Measurements from ENCODE around the gene NPIPB2. TPM values are rescaled to one million over a fixed set of nuclear protein-coding genes. Genes with fewer than 3 reads are reported as not detected.
"Not testable (repeated sequence)": the region's sequence is repeated elsewhere in the genome, so short reads cannot be mapped to it uniquely, and the experiment has no call there.

NPIPB2 gene
- 6.6 and 16.4 TPM in 2 replicates for polyA plus RNA-seq (2011; rRNA removed)
- 7.5 and 11.8 TPM in 2 replicates for polyA plus RNA-seq (2012; cell fraction: cytosol; rRNA removed)
- polyA plus RNA-seq (2012; cell fraction: nucleus; rRNA removed) = 20.6 and 50.3 TPM in 2 replicates
- 2.7 to 3.6 TPM (median 3.0 TPM) in 3 replicates for polyA plus RNA-seq (2017; fragmentation: RNase III; extraction: RNeasy Plus Mini Kit Qiagen cat#74134 plus additional on column Dnase treatment)
- polyA minus RNA-seq (2011; rRNA and poly(A)+ RNA removed) = 4.7 and 7.0 TPM in 2 replicates

DNA sequence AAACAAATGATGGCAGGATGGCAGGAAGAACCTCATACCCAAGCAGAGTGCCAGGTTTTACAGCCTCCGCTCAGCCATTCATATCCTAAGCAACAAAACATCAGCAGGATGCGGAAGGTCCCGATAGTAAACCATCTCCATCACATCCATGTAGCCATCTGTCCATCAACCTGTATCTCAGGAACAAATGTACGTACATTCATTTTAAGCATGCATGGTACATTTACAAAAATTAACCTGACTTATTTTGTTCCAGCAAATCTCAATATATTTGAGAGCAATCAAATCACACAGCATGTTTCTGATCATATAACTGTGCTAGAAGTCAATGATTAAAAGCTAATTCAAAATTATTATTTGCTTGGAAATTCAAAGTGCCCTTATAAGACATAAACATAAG lies at the start of gene NPIPB2:
TSS of gene NPIPB2 (minus strand) at position 101 of the 400 bp plus-strand sequence. CDS start at position 101, 0 bp downstream.
- WGBS (ENCODE audit: missing lambda C conversion rate) = 91% methylated on average over 4 of the region's 4 CpGs

GRCh38 chr16:11990702-11991390 lies 49.0 kb upstream of the NPIPB2 start:
- H3K4me2 ChIP-seq = no peak overlapping the region
- no peak overlapping the region for H3K4me3 ChIP-seq
- no peak overlapping the region for H3K27ac ChIP-seq
- ATAC-seq (no peak), DNase-seq (ENCODE audit: low read depth in 1 of 2, low spot score in 1 of 2) (no peak), FAIRE-seq (no peak)
- H3K9me3 ChIP-seq = no peaks in the 10 kb centered on the region
- POLR2A ChIA-PET = no interaction called here
- H3K4me1 ChIP-seq = no peaks in the 10 kb centered on the region
- WGBS (ENCODE audit: missing lambda C conversion rate) = 87% methylated on average over 11 of the region's 11 CpGs
- TF ChIP-seq HDAC2 (IDR thresholded peaks at IDR 0.05) (no peak), MAFK (IDR thresholded peaks at IDR 0.05; ENCODE audit: partially characterized antibody) (no peak), EHMT2 (IDR thresholded peaks at IDR 0.05; ENCODE audit: low read depth) (no peak), RNF2 (IDR thresholded peaks at IDR 0.05; ENCODE audit: borderline replicate concordance, low read depth) (no peak), FOSB (CRISPR knock-in tag; IDR thresholded peaks at IDR 0.05) (no peak), POLR2A (IDR thresholded peaks at IDR 0.05; ENCODE audit: low read length) (no peak), EHF (CRISPR knock-in tag; IDR thresholded peaks at IDR 0.05) (no peak), ZC3H11A (IDR thresholded peaks at IDR 0.05) (no peak), HOXB5 (CRISPR knock-in tag; IDR thresholded peaks at IDR 0.05) (no peak), CTCF (IDR thresholded peaks at IDR 0.05) (no peak)
- TF ChIP-seq, protein P1, sequence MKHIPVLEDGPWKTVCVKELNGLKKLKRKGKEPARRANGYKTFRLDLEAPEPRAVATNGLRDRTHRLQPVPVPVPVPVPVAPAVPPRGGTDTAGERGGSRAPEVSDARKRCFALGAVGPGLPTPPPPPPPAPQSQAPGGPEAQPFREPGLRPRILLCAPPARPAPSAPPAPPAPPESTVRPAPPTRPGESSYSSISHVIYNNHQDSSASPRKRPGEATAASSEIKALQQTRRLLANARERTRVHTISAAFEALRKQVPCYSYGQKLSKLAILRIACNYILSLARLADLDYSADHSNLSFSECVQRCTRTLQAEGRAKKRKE (CRISPR knock-in tag; IDR thresholded peaks at IDR 0.05; ENCODE audit: low read depth) = no peak
- TF ChIP-seq, protein P2, sequence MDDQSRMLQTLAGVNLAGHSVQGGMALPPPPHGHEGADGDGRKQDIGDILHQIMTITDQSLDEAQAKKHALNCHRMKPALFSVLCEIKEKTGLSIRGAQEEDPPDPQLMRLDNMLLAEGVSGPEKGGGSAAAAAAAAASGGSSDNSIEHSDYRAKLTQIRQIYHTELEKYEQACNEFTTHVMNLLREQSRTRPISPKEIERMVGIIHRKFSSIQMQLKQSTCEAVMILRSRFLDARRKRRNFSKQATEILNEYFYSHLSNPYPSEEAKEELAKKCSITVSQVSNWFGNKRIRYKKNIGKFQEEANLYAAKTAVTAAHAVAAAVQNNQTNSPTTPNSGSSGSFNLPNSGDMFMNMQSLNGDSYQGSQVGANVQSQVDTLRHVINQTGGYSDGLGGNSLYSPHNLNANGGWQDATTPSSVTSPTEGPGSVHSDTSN (IDR thresholded peaks at IDR 0.05) = no peak
- TF ChIP-seq, protein P3, sequence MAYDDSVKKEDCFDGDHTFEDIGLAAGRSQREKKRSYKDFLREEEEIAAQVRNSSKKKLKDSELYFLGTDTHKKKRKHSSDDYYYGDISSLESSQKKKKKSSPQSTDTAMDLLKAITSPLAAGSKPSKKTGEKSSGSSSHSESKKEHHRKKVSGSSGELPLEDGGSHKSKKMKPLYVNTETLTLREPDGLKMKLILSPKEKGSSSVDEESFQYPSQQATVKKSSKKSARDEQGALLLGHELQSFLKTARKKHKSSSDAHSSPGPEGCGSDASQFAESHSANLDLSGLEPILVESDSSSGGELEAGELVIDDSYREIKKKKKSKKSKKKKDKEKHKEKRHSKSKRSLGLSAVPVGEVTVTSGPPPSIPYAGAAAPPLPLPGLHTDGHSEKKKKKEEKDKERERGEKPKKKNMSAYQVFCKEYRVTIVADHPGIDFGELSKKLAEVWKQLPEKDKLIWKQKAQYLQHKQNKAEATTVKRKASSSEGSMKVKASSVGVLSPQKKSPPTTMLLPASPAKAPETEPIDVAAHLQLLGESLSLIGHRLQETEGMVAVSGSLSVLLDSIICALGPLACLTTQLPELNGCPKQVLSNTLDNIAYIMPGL (CRISPR knock-in tag; IDR thresholded peaks at IDR 0.05; ENCODE audit: borderline replicate concordance) = no peak
- CTCF ChIA-PET = interaction anchor here (0.6 to 0.9 kb wide), 2 partner anchors 103 to 267 kb away, joined by 3 to 4 read pairs; no protein-coding TSS in a partner anchor

More for the DNA sequence above, at the start of gene NPIPB2:
- DNase-seq (ENCODE audit: low read depth in 1 of 2, low spot score in 1 of 2); ATAC-seq; POLR2A ChIA-PET; H3K9me3 ChIP-seq; H3K27ac ChIP-seq; FAIRE-seq; H3K4me2 ChIP-seq; CTCF ChIA-PET; H3K4me1 ChIP-seq; H3K4me3 ChIP-seq: not testable (repeated sequence)

GRCh38 chr16:11988258-11988978 lies 46.6 kb upstream of the NPIPB2 start:
- H3K4me2 ChIP-seq = no peak overlapping the region
- no peak for ATAC-seq
- FAIRE-seq = no peak
- ChIA-PET CTCF (no interaction called here), POLR2A (interaction anchor here (2.1 kb wide), 1 partner anchor 12 kb away, joined by 8 read pairs; the partner anchor contains the start of gene SNX29)
- no peaks in the 10 kb centered on the region for H3K4me1 ChIP-seq
- H3K4me3 ChIP-seq = no peak overlapping the region
- no peak overlapping the region for H3K27ac ChIP-seq
- no peak for DNase-seq (ENCODE audit: low read depth in 1 of 2, low spot score in 1 of 2)
- 72% methylated on average over 5 of the region's 5 CpGs for WGBS (ENCODE audit: missing lambda C conversion rate)
- no peaks in the 10 kb centered on the region for H3K9me3 ChIP-seq
- TF ChIP-seq HEYL (CRISPR knock-in tag; IDR thresholded peaks at IDR 0.05) (no peak), FOSB (CRISPR knock-in tag; IDR thresholded peaks at IDR 0.05) (no peak), CEBPB (IDR thresholded peaks at IDR 0.05) (no peak), JUN (IDR thresholded peaks at IDR 0.05) (no peak), HES2 (IDR thresholded peaks at IDR 0.05) (no peak), ESRRA (IDR thresholded peaks at IDR 0.05; ENCODE audit: borderline replicate concordance, low read length) (no peak), ZSCAN20 (CRISPR knock-in tag; IDR thresholded peaks at IDR 0.05) (no peak), NFE2L2 (conservative IDR thresholded peaks at IDR 0.05; ENCODE audit: low read length) (no peak), CTCF (IDR thresholded peaks at IDR 0.05) (no peak)
- TF ChIP-seq, protein P3 (CRISPR knock-in tag; IDR thresholded peaks at IDR 0.05; ENCODE audit: borderline replicate concordance) = no peak
